ENCODE results near the gene TALDO1. TPM values are rescaled to one million over a fixed set of nuclear protein-coding genes. Genes with fewer than 3 reads are reported as not detected.

Gene TALDO1
- total RNA-seq, 1 experiment from 2014 or later: 173 TPM

DNA sequence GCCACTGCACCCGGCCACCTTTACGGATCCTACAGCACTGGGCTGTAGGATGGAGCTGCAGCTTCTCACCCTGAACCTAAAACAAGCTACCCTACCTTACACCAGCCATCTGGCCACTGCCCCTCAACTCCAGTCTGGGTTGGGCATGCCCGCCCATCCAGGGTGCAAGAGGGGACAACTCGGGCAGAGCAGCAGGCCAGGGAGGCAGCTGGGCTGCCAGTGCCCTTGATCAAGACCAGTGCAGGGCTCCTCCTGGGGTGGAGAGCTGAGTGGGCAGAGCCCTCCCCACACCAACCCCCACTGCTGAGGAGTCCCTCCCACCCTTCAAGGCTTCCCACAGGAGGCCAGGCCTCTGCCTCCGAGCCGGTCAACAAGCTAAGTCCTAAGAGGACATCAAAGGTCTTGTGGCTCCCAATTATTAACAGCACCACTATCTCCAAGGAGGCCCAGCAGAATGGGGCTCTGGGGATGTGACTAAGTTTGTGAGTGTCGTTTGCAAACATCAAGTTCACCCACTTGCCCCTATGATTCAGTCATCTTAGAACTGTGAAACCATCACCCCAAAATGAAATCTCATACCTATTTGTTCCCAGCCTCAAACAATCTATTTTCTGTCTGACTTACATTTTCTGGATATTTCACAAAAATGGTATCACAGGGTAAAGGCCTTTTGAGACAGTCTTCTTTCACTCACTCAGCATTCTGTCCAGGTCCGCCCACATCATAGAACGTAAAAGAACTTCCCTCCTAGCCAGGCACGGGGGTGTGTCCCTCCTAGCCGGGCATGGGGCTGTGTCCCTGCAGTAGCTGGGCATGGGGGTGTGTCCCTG, 19.1 kb downstream of the TALDO1 start:
- Histone ChIP-seq H3K4me1 (ENCODE audit: insufficient read depth, low read length, poor library complexity, severe bottlenecking) (no peaks in the 10 kb centered on the region), H3K27me3 (replicated peaks; ENCODE audit: insufficient read depth, low read depth, low read length, poor library complexity) (no peaks in the 10 kb centered on the region), H3K36me3 (ENCODE audit: insufficient read depth, low read length, poor library complexity, severe bottlenecking) (peaks cover 50% of the 10 kb centered on the region), H3K9me3 (ENCODE audit: low read depth, low read length, poor library complexity, severe bottlenecking) (no peaks in the 10 kb centered on the region), H3K27ac (ENCODE audit: low read depth, low read length, poor library complexity, severe bottlenecking) (no peak overlapping the region), H3K4me3 (ENCODE audit: low read depth, low read length, poor library complexity, severe bottlenecking) (no peak overlapping the region)
- intact Hi-C loops (cut with micrococcal nuclease; ENCODE audit: unreplicated experiment): no loop called here
- ChIA-PET POLR2A (ENCODE audit: low non-redundant PET) (no interaction called here), CTCF (no interaction called here)
- BruUV-seq (replicated peaks): no TSS peak
- DNase-seq (ENCODE audit: low spot score): no peak
- no peak for TF ChIP-seq EZH2 (IDR thresholded peaks at IDR 0.05; ENCODE audit: borderline replicate concordance, low read depth, low read length, poor library complexity, severe bottlenecking)

DNA sequence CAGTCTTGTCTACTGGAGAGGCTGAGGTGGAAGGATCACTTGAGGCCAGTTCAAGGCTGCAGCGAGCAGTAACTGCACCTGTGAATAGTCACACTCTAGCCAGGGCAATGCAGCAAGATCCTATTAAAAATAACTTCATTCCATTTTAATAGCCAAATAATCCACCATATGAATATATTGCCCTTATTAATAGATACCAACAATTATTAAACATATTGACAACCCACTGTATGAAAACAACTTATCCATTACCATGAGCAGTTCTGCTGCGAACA, 19.6 kb downstream of the TALDO1 start:
- TF ChIP-seq CTCF (conservative IDR thresholded peaks at IDR 0.05; ENCODE audit: low read depth, low read length) (no peak), EZH2 (IDR thresholded peaks at IDR 0.05; ENCODE audit: borderline replicate concordance, low read depth, low read length, poor library complexity, severe bottlenecking) (no peak)
- no peaks in the 10 kb centered on the region for H3K9me3 ChIP-seq (ENCODE audit: low read depth, low read length, poor library complexity, severe bottlenecking)
- no TSS peak for BruUV-seq (replicated peaks)
- ChIA-PET POLR2A (ENCODE audit: low non-redundant PET) (no interaction called here), CTCF (no interaction called here)
- no peak overlapping the region for H3K27ac ChIP-seq (ENCODE audit: low read depth, low read length, poor library complexity, severe bottlenecking)
- H3K4me3 ChIP-seq (ENCODE audit: low read depth, low read length, poor library complexity, severe bottlenecking): no peak overlapping the region
- DNase-seq (ENCODE audit: low spot score): no peak
- H3K4me1 ChIP-seq (ENCODE audit: insufficient read depth, low read length, poor library complexity, severe bottlenecking): no peaks in the 10 kb centered on the region
- intact Hi-C loops (cut with micrococcal nuclease; ENCODE audit: unreplicated experiment): no loop called here
- no peaks in the 10 kb centered on the region for H3K27me3 ChIP-seq (replicated peaks; ENCODE audit: insufficient read depth, low read depth, low read length, poor library complexity)
- peaks cover 50% of the 10 kb centered on the region for H3K36me3 ChIP-seq (ENCODE audit: insufficient read depth, low read length, poor library complexity, severe bottlenecking)

DNA sequence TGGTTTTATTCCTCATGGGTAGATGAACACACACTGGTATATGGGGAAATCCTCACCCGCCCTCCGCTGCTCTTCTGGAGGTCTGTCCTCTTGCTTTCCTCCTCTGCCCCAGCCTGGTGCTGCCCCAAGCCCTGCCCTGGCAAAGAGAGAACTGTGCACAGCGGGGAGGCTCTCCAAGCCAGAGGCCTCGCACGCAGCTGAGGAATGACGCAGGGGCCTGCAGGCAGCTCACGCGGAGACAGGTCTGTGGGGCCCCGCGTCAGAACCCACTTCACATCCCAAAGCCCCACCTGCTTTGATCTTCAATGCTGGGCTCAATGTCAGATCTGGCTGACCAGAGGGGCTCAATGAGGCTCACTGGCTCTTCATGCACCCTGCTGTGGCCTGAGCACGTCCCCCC, 20.0 kb downstream of the TALDO1 start:
- Histone ChIP-seq H3K4me3 (ENCODE audit: low read depth, low read length, poor library complexity, severe bottlenecking) (no peak overlapping the region), H3K36me3 (ENCODE audit: insufficient read depth, low read length, poor library complexity, severe bottlenecking) (peaks cover 49% of the 10 kb centered on the region), H3K4me1 (ENCODE audit: insufficient read depth, low read length, poor library complexity, severe bottlenecking) (no peaks in the 10 kb centered on the region), H3K9me3 (ENCODE audit: low read depth, low read length, poor library complexity, severe bottlenecking) (no peaks in the 10 kb centered on the region), H3K27ac (ENCODE audit: low read depth, low read length, poor library complexity, severe bottlenecking) (no peak overlapping the region), H3K27me3 (replicated peaks; ENCODE audit: insufficient read depth, low read depth, low read length, poor library complexity) (no peaks in the 10 kb centered on the region)
- POLR2A ChIA-PET (ENCODE audit: low non-redundant PET): no interaction called here
- CTCF ChIA-PET: no interaction called here
- DNase-seq (ENCODE audit: low spot score): no peak
- BruUV-seq (replicated peaks): TSS peak; percentile 45
- no peak for TF ChIP-seq CTCF (conservative IDR thresholded peaks at IDR 0.05; ENCODE audit: low read depth, low read length)
- no peak for TF ChIP-seq EZH2 (IDR thresholded peaks at IDR 0.05; ENCODE audit: borderline replicate concordance, low read depth, low read length, poor library complexity, severe bottlenecking)
- intact Hi-C loops (cut with micrococcal nuclease; ENCODE audit: unreplicated experiment): no loop called here
